Upper lobe of left lung (tissue), 4 donors: Measurements from ENCODE around the gene CYP2C8.

Experiments
- CTCF ChIP-seq, 6 experiments: fragments of 450-650 bp in 4 of 6; fragments of 200-600 bp in 2 of 6; sonication (generic) in 2 of 6; IDR thresholded peaks; one replicate each; pipeline ENCODE4 v1.5.1; 2016 to 2019; ENCODE audit warnings: antibody characterized with exemption in 6 of 6
- EP300 ChIP-seq, 4 donors: sonication (generic); formaldehyde crosslinking; IDR thresholded peaks; one replicate each; pipeline ENCODE4 v1.5.1; 2017; ENCODE audit warnings: antibody characterized with exemption in 4 of 4, control low read depth in 2 of 4
- POLR2A ChIP-seq, 4 donors: fragments of 450-650 bp; IDR thresholded peaks; one replicate each; pipeline ENCODE4 v1.5.1; 2016 to 2017; ENCODE audit warnings: antibody characterized with exemption in 4 of 4, mild to moderate bottlenecking in 2 of 4
- POLR2AphosphoS5 ChIP-seq, 2 donors: sonication (generic); formaldehyde crosslinking; IDR thresholded peaks; one replicate each; pipeline ENCODE4 v1.5.1; 2017; ENCODE audit warnings: antibody characterized with exemption in 2 of 2

- TF ChIP-seq CTCF (IDR thresholded peaks at IDR 0.05) (no peak), POLR2A (IDR thresholded peaks at IDR 0.05) (no peak), POLR2AphosphoS5 (IDR thresholded peaks at IDR 0.05) (no peak), EP300 (IDR thresholded peaks at IDR 0.05) (no peak)
Observed at GRCh38 chr10:94991243-94991888, 77.9 kb downstream of the CYP2C8 start.
